H7 (cell line): Measurements from ENCODE around the gene SLC25A21. TPM values are rescaled to one million over a fixed set of nuclear protein-coding genes. Genes with fewer than 3 reads are reported as not detected.

ENCODE experiments used
- DNase-seq: peaks from one replicate; pipeline ENCODE4 v3.0.0; 2012
- H3K27me3 ChIP-seq: 2 replicates; pipeline ENCODE4 v1.6.0; 2011; ENCODE audit warnings: mild to moderate bottlenecking, low read length; ENCODE audit not compliant: control insufficient read depth, insufficient read depth
- H3K36me3 ChIP-seq: replicated peaks from 2 replicates; pipeline ENCODE4 v1.5.1; 2011; ENCODE audit warnings: low read length; ENCODE audit not compliant: control insufficient read depth, insufficient read depth
- H3K4me3 ChIP-seq: 2 replicates; pipeline ENCODE4 v1.5.1; 2011; ENCODE audit warnings: low read depth, mild to moderate bottlenecking, control low read depth, low read length, moderate library complexity; ENCODE audit not compliant: insufficient read depth
- total RNA-seq: library from RNA; depleted of rRNA; stranded (reverse); fragments of >200 nt; shearing (Covaris generic); gene quantifications from 2 replicates; pipeline ENCODE4 v1.2.3, GENCODE V29; 2014

The SLC25A21 gene
- total RNA-seq, 1 experiment from 2014 or later: 7.7 TPM

DNA sequence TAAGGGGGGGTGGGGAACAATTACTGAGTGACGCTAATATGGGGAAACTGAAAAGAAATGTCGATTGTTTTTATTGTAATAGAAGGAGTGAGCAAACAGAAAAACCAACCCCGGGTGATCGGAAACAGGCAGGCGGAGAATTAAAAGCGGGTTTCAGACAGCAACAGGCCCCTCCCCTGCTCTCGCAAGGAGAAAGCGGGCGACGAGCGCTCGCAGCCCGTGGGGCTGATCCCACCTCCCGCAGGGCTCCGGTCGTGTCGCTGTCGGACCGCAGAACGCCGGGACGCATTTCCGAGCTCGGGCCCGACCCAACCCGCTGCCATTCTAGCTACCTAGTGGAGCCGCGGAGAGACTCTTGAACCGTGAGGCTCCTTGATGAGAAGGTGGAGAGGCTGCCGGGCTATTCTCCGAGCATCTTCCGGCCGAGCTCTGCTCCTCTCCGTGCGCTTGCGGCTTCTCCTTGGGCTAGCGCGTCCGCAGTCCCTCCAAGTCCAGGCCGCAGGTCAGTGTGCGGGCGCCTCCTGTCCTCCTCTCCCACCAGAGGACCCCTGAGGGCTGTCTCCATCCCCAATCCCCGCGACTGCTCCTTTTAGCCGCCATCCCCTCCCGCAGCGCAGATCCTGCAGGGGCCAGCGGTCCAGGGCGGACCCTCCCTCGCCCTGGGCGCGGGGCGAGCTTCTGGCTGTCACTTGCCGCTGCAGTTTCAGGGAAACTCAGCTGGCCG lies 514.8 kb downstream of the SLC25A21 start:
- H3K27me3 ChIP-seq: peaks cover 94% of the 10 kb centered on the region
- no peaks in the 10 kb centered on the region for H3K36me3 ChIP-seq
- H3K4me3 ChIP-seq: no peak overlapping the region; the same call in 1 of the 2 replicates
- DNase-seq: peak; percentile 77

DNA sequence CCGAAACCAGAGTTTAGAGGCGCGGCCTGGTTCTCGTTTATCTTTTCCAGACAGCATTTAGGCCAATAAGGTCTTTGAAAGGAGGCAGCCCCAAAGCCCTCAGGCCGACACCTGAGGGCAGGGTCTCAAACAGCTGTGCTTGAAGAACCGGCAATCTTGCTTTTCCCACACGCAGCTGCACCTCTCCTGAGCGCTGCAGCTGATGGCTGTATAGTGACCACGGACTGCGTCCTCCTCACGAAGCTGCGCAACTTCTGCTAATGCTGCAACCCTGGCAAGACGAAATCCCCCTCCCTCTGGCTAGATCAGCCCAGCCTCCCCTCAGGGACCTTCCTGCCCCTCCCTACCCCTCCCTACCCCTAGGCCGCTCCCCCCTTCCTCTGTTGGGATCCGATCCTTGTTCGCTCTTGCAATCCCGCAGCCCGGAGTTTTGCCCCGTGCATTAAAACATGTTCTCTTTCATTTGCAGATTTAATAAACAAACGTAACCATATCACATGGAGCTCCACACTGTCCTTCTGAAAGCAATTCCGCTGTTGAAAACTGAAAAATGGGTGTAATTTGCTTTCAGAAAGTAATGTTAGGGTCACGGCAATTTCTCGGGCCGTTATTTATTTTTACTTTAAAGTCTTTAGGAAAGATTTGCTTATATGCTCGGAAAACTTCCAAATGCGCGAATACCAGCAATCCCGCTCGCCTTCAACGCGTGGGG lies 515.6 kb downstream of the SLC25A21 start:
- Histone ChIP-seq H3K36me3 (no peaks in the 10 kb centered on the region), H3K27me3 (peaks cover 97% of the 10 kb centered on the region), H3K4me3 (no peak overlapping the region)
- DNase-seq: peak; percentile 76

DNA sequence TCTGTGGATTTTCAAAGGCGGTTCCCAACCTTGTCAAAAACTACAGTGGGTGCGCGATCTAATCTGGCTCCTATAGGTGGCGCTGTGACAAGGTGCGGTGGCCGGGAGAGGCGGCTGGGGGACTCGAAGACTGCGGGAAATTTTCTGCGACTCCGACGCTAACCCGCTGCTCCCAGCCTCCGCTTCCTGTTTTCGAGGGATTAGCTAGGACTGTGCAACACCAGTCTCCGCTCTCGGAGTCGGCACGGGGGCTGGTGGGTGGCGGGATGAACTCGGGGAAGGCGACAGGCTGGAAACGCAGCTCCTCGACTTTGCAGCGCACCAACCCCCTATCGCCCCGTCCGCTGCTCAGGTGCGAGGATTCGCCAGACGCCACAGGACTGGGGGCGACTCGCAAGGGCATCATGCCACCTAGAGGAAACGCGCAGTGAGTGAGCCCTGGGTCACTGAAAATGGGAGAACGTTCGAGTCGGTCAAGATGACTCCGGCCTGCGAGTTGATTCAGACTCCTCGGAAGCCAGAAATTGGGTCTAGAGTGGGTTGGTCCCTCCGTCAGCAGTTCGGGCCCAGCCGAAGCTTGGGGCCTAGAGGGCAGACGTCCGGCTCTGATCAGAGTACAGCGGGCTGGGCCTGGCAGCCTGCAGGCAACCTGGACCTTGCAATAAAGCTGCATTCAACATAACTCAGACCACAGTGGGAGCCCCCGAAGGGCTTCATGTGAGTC lies 516.3 kb downstream of the SLC25A21 start:
- peak overlapping the region; percentile 32 for H3K4me3 ChIP-seq

DNA sequence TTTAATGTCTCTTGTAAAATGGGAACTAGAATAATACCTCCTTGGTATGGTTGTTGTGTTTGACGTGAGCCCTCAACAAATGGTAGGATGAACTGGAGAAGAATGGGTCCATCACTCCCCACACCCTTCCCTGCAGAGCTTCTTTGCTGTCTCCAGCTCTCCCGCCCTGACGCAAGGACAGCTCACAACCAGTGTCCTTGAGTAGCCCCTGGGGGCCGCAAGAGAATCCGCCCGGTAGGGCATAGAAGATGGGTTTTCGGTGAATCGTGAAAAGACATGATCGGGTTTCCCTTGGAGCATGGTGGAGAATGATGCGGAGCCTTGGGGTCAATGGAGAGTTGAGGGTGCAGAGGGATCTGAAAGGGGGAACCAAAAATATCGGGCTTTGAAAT lies 516.8 kb downstream of the SLC25A21 start:
- DNase-seq: peak; percentile 72
- H3K27me3 ChIP-seq: peaks cover 100% of the 10 kb centered on the region
- H3K36me3 ChIP-seq: no peaks in the 10 kb centered on the region
- no peak overlapping the region for H3K4me3 ChIP-seq

More for the DNA sequence above, 516.3 kb downstream of the SLC25A21 start:
- H3K27me3 ChIP-seq: peaks cover 100% of the 10 kb centered on the region
- H3K36me3 ChIP-seq: no peaks in the 10 kb centered on the region
- DNase-seq: peak; percentile 86

DNA sequence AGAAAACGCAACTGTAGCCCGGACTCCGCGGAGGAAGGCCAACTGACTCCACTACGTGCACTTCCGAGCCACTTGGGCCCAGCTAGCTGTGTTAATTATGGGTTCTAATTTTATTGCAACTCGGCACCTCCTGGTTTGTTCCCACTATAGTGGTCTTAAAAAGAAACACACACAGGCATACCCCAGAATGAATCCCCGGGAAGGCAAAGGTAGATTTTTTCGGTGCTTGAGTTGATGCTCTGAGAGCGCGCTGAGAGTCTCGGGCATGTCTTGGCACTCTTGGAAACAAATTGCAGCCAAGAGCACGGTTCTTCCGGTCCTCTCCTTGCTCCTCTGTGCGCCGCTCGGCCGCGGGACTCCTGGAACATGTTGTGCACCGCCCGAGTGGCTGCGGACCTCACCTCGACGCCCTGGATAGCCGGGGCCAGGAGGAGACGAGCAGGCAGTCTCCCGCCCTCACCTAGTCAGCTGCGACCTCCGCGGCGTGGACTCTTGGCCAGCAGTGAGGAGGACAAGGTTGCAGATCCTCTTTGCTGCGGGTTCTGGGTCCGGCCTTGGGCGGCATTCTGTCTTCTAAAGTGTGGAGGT lies 517.5 kb downstream of the SLC25A21 start:
- peaks cover 100% of the 10 kb centered on the region for H3K27me3 ChIP-seq
- H3K36me3 ChIP-seq: no peaks in the 10 kb centered on the region
- no peak overlapping the region for H3K4me3 ChIP-seq
- DNase-seq: peak; percentile 51

DNA sequence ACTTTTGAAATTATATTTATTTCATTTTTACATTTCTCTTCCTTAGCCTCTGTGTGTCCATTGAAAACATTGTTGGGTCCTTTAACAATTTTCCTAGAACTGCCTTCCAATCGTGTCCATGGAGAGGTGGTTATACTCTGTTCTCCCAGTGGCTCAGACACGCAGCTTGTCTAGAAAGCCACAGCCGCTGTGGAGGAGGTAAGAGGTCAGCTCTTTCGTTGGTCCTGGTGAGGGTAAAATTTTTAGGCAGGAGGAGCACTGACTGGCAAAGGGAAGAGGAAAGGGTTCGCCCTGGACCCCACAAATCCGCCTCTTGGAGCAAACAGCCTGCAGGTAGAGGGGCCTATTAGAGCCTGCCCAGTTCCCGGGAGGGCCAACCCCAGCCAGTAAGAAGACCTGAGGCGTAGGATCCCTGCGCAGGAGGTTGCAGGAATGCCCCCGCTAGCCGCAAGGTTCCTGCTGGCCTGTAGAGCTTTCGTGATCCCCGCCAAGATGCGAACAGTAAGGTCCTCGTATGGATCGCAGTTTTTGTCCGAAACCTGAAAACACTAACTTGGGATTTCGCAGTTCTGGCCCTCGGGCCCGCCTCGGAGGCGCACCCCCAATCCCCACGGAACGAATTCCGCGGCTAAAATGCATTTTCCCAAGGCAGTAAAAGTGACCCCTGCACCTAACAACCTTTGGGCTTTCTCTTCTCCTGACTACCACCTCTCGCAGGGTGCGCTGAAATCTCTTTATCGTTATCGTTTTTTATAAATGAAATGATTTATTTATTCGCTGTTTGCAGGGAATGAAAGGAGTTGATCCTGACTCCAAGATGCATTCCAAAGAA lies 518.2 kb downstream of the SLC25A21 start:
- H3K4me3 ChIP-seq: no peak overlapping the region
- H3K27me3 ChIP-seq: peaks cover 100% of the 10 kb centered on the region
- DNase-seq: peak; percentile 77
- H3K36me3 ChIP-seq: no peaks in the 10 kb centered on the region

DNA sequence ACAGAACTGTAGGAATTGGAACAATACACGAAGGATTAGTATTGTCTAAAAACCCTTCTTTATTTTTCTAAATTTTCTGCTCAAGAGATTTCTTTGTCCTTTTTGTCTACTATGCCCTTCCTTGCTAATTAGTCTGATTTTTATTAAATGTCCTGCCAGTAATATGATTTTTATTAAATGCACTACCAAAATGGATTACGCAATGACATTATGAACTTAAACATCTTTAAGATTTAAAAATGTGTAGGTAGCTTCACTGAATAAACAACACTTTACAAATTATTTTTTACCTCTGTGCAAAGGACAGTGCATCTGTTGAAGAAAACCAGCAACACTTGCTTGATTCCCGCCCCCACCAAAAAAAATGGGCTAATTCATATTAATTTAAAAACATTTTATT lies 519.0 kb downstream of the SLC25A21 start:
- no peak for DNase-seq
- no peaks in the 10 kb centered on the region for H3K36me3 ChIP-seq
- H3K4me3 ChIP-seq: no peak overlapping the region
- H3K27me3 ChIP-seq: peaks cover 100% of the 10 kb centered on the region

DNA sequence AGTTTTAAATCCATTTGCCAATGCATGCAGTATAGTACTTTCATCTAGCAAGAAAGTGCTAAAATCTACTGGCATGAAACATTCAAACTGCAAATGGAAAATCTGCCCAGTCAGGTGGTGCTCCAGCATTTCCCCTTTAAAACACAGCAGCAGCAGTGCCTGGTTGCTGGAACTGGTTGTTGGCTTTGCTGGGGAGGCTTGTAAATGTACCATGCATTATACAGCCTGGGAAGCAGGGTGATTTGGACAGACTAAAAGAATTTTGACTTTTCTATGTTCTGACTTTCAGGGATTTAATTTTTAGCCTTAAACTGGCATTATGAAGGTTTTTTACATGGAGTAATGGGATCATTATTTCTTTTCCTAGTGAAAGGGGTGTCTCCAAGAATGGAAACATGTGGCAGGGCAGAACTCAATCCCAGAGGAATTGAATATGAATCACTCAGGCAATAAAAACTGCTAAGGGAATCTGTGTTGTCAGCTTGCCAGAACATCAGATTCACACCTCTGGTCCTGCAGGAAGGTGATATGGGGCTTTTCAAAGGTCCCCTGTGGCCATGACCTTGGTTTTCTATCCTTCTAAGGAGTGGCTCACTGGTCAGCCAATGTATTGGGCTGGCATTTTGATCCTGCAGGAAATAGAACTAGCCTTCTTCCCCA lies 519.7 kb downstream of the SLC25A21 start:
- DNase-seq: no peak
- Histone ChIP-seq H3K4me3 (no peak overlapping the region), H3K36me3 (no peaks in the 10 kb centered on the region), H3K27me3 (peaks cover 100% of the 10 kb centered on the region)

DNA sequence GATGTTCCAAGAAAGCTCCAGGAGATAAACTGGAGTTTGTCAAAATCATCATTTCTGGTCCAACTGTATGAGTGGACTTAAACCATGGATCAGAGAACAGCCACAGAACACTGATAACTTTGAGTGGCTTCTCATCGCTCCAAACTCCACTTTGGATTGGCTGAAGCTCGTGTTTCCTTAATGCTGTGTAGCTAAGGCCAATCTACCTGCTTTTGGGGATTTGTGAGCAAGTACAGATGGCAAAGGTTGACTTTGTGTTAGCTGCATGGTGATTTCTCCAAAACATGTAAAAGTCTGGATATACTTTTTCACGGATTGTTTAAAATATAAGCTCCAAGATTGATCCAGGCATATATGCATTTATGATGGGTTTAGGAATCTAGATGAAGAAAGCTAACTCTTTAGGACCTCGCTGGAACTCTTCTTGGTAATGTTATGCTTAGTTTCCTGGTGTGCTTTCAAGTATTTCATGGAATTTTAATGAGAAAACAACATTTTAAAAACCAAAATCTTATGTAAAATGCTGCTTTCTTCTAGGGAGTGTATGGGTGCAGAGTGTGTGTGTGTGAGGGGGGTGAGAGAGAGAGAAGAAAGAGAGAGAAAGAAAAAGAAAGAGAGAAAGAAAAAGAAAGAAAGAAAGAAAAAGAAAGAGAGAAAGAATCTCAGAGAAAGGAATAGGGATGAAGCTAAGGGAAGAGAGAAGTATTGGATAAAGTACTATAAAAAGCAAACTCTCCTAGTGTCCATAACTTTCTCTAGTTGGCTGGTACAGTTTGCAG lies 522.3 kb downstream of the SLC25A21 start:
- Histone ChIP-seq H3K4me3 (no peak overlapping the region), H3K27me3 (peaks cover 100% of the 10 kb centered on the region), H3K36me3 (no peaks in the 10 kb centered on the region)
- no peak for DNase-seq

DNA sequence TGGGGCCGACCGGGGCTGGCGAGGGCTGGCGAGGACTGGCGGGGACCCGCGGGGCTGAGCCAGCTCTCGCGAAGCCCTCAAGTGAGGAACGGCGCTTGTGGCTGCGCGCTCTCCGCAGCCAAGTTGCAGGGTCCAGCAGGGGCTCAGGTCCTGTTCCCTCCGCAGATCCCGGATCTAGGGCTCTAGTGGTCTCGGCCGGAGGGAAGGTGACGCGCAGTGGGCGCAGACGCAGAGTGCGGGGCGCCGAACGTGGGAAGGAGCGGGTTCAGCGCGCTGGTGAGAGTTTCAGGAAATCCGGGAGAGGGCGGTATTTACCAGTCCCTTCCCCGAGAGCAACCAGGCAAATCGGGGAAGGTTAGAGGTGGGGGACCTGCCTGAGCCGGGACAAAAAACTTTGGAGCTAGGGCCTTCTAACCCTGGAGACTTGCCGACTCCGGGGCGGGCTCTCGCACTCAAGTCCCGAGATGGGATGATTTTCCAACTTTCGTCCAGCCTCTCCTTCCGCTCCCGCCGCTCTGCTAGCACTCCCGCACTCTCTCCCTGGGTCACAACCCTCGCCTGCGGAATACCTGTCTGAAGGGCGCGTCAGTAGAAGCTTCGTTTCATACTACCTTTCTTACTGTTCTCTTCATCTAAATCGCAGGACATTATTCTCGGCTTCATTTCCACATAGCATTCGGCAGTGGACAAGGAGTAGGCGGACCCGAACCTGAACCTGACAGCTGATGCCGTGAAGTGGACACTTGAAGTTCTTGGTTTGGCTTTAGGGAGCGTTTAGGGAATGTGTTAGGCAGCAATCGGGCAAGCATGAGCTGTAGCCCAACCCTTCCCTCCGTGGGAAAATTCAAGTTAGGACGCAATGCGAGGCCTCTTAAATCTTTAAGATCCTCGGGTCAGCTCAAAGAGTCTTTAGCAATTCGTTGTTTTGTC lies 524.3 kb downstream of the SLC25A21 start:
- peaks cover 94% of the 10 kb centered on the region for H3K27me3 ChIP-seq
- peak; percentile 86 for DNase-seq
- H3K36me3 ChIP-seq: no peaks in the 10 kb centered on the region
- H3K4me3 ChIP-seq: peak overlapping the region; percentile 39

DNA sequence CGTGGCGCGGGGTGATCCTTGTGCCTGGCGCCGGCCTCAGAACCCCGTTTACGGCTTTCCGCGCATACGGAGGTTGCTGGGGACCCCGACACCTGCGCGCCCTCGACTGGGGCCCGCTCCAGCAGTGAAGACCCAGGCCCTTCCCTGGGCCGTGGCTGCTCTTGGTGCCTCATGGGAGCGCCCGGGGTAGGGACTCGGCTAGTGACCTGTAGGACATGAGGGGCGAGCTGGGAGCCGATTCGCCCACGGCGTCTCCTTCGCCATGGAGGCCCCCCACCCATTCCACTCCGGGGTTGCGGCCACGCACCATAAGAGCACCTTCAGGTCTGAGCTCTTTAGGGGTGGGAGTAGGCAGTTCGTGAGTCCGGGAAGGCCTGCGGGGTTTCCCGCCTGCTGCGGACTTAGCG lies 525.0 kb downstream of the SLC25A21 start:
- no peaks in the 10 kb centered on the region for H3K36me3 ChIP-seq
- H3K27me3 ChIP-seq: peaks cover 91% of the 10 kb centered on the region
- H3K4me3 ChIP-seq: peak overlapping the region; percentile 39
- DNase-seq: peak; percentile 75
